Spleen (tissue), 11 donors: Measurements from ENCODE around the gene CD248. TPM values are rescaled to one million over a fixed set of nuclear protein-coding genes. Genes with fewer than 3 reads are reported as not detected.

Source experiments
- DNase-seq: peaks from one replicate; pipeline ENCODE4 v3.0.0-alpha.2; 2020
- H3K27ac ChIP-seq, 8 donors: fragments of 200-600 bp; sonication (generic) in 7 of 8; 1 replicate in 4 of 8; 2 replicates in 4 of 8; pipeline versions ENCODE4 v1.5.0 to v1.8.0; 2016 to 2021; ENCODE audit warnings: inconsistent platforms in 4 of 8, mild to moderate bottlenecking in 4 of 8, moderate library complexity in 1 of 8
- H3K27me3 ChIP-seq, 7 donors: fragments of 200-600 bp; sonication (generic) in 6 of 7; replicated peaks in 1 of 7; 1 replicate in 4 of 7; 2 replicates in 3 of 7; pipeline versions ENCODE4 v1.5.0 to v1.8.0; 2016 to 2021; ENCODE audit warnings: inconsistent platforms in 3 of 7, mild to moderate bottlenecking in 1 of 7
- H3K36me3 ChIP-seq, 6 donors: fragments of 200-600 bp; sonication (generic) in 5 of 6; 1 replicate in 4 of 6; 2 replicates in 2 of 6; pipeline versions ENCODE4 v1.5.0 to v1.8.0; 2016 to 2021; ENCODE audit warnings: inconsistent platforms in 2 of 6
- H3K4me1 ChIP-seq, 6 donors: fragments of 200-600 bp; sonication (generic) in 5 of 6; 1 replicate in 3 of 6; 2 replicates in 3 of 6; pipeline versions ENCODE4 v1.5.0 to v1.8.0; 2016 to 2021; ENCODE audit warnings: inconsistent platforms in 3 of 6
- H3K4me3 ChIP-seq, 8 donors: fragments of 200-600 bp; sonication (generic) in 7 of 8; 1 replicate in 4 of 8; 2 replicates in 4 of 8; pipeline versions ENCODE4 v1.5.0 to v1.8.0; 2016 to 2021; ENCODE audit warnings: inconsistent platforms in 4 of 8, mild to moderate bottlenecking in 4 of 8, moderate library complexity in 2 of 8
- H3K9me3 ChIP-seq, 8 donors: fragments of 200-600 bp; sonication (generic) in 7 of 8; 1 replicate in 4 of 8; 2 replicates in 4 of 8; pipeline versions ENCODE4 v1.5.0 to v1.8.0; 2016 to 2021; ENCODE audit warnings: inconsistent platforms in 4 of 8
- CTCF ChIP-seq, 11 experiments: fragments of 200-600 bp in 7 of 11; fragments of 450-650 bp in 4 of 11; sonication (generic) in 4 of 11; IDR thresholded peaks in 8 of 11; conservative IDR thresholded peaks in 3 of 11; 1 replicate in 7 of 11; 2 replicates in 4 of 11; pipeline versions ENCODE4 v1.4.0 to v1.8.0; 2016 to 2021; ENCODE audit warnings: antibody characterized with exemption in 11 of 11, inconsistent platforms in 4 of 11, mild to moderate bottlenecking in 1 of 11
- POLR2A ChIP-seq, 3 donors: fragments of 450-650 bp; IDR thresholded peaks; one replicate each; pipeline ENCODE4 v1.5.1; 2017; ENCODE audit warnings: antibody characterized with exemption in 3 of 3, mild to moderate bottlenecking in 1 of 3
- POLR2AphosphoS5 ChIP-seq, 3 donors: sonication (generic); formaldehyde crosslinking; IDR thresholded peaks; one replicate each; pipeline ENCODE4 v1.5.1; 2017; ENCODE audit warnings: antibody characterized with exemption in 3 of 3
- WGBS, 5 donors: extraction: QIAGEN DNeasy Blood & Tissue Kit in 3 of 5; methylation state at CpG; one replicate each; pipeline versions ENCODE4 v1.1.5 to v1.1.7; 2013 to 2018; 5-methylcytosine and 5-hydroxymethylcytosine counted together
- intact Hi-C: fragments of 100-400 bp; cut with DNase I; formaldehyde crosslinking; loops from one replicate; pipeline ENCODE4 v1.15.0; 2023; ENCODE audit warnings: low total_unique reads
- polyA plus RNA-seq, 3 donors: library from polyadenylated mRNA; stranded (reverse); fragments of 200-250 nt; gene quantifications; one replicate each; pipeline ENCODE4 v1.2.1, GENCODE V29; 2013
- total RNA-seq, 7 donors: library from RNA; depleted of rRNA in 3 of 7; stranded (reverse); fragments of >200 nt in 3 of 7; fragmentation: NEBNext Ultra II Directional in 4 of 7; extraction: Animal tissue kit (Norgen Biotek cat#: 25700) in 4 of 7; gene quantifications; one replicate each; pipeline versions ENCODE4 v1.1.0 to v1.2.1, GENCODE V29; 2016 to 2021
- donor health status: healthy with polysubstance abuse.
- donor health status: DM: no; HTN: no; CAD: no; lungs with moderate emphysema.
- donor health status: DM: no; HTN: no; CAD: no.
- donor health status: Bipolar disorder and iron deficiency.
- donor health status: healthy.
- donor health status: DM: no; HTN: no; CAD: no.
- donor health status: DM: yes; HTN: yes; CAD: no.

Gene CD248
- total and polyA plus RNA-seq, 10 donors = 1.7 to 15.7 (median 4.9) TPM

GRCh38 chr11:66318600-66318970 lies 1.7 kb upstream of the CD248 start:
- WGBS, 5 donors = 56 to 73% (median 60%) methylated on average over 3 of the region's 3 CpGs
- H3K27ac ChIP-seq = peak overlapping the region; percentile 60 to 91 (median 80)
- no peaks in the 10 kb centered on the region for H3K9me3 ChIP-seq
- intact Hi-C loops = no loop called here
- no peak for DNase-seq
- H3K4me1 ChIP-seq = peaks cover 13 to 60% (median 36%) of the 10 kb centered on the region in 6 donors
- TF ChIP-seq POLR2A (IDR thresholded peaks at IDR 0.05) (no peak), CTCF (IDR thresholded peaks at IDR 0.05 in 8 of 11, conservative IDR thresholded peaks at IDR 0.05 in 3 of 11) (no peak), POLR2AphosphoS5 (IDR thresholded peaks at IDR 0.05) (no peak)
- no peak overlapping the region for H3K4me3 ChIP-seq
- peaks cover 0 to 26% (median 0%) of the 10 kb centered on the region in 7 donors for H3K27me3 ChIP-seq
- no peaks in the 10 kb centered on the region for H3K36me3 ChIP-seq

DNA sequence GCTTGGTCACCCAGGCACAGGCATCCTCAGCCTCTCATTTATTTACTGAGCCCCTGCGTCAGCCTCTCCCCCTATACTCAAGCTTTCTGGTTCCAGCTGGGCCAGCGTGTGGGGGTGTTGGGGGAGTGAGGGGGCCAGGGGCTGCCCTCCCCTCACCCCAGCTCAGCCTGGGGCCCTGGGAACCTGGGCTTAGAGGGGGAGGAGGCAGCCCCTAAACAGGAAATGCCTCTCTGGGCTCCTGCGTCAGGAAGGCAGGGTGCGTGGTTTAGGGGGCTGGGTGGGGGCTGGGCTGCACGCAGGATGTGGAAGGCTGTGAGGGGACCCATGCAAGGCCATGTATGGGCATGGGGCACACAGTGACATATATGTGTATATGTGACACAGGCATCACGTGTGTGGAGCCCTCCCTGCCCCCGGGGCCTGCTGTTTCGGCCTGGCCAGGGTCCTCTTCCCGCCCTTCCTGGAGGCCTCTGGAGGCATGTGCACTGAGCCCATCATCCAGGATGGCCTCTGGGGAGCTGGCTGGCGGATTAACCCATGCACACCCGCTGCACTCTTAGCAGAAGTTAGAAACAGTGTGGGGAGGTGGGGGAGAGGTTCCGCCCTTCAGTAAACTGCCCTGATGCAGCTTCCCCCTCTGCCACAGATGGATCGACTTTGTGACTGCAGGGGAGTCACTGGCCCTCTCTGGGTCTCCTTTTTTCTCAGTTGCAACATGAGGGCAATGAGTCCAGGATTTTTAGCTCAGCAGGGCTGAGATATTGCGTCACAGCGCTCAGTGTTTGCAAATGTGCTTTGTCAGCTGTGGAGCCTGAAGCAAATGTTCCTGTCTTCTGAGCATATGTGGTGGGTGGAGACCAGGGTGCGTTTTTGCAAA lies 1.1 kb upstream of the CD248 start:
- DNase-seq = peak; percentile 90
- TF ChIP-seq CTCF (IDR thresholded peaks at IDR 0.05 in 8 of 11, conservative IDR thresholded peaks at IDR 0.05 in 3 of 11) (no peak), POLR2AphosphoS5 (IDR thresholded peaks at IDR 0.05) (peak; percentile 42 to 73 (median 61))
- Histone ChIP-seq H3K36me3 (no peaks in the 10 kb centered on the region), H3K4me3 (peak overlapping the region in 3 of 8 donors; percentile 28 to 54 (median 41)), H3K27me3 (peaks cover 0 to 26% (median 0%) of the 10 kb centered on the region in 7 donors), H3K4me1 (peaks cover 18 to 66% (median 42%) of the 10 kb centered on the region in 6 donors), H3K9me3 (no peaks in the 10 kb centered on the region), H3K27ac (peak overlapping the region; percentile 60 to 91 (median 80))
- intact Hi-C loops = no loop called here
- WGBS, 5 donors = 14 to 19% (median 16%) methylated on average over 12 to 16 of the region's 16 CpGs

DNA sequence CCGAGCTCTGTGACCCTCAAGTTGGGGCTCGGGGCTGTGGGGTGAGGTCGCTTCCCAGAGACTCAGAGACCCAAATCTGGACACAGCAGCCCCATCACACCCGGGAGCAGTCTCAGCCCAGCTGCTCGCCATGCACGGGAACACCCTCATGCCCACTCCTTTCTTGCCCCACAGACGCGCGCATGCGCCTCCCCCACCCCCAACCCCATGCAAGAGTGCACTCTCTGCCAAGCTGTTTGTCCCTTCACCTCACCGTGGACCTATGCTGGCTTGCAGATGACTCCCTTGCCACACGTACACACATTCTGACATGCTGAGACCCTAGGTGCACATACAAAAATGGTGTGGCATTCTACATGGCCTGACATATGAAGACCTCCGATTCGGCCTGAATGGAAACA lies 478 bp upstream of the CD248 start:
- no peak for TF ChIP-seq POLR2A (IDR thresholded peaks at IDR 0.05)
- TF ChIP-seq POLR2AphosphoS5 (IDR thresholded peaks at IDR 0.05) = no peak
- TF ChIP-seq CTCF (IDR thresholded peaks at IDR 0.05 in 8 of 11, conservative IDR thresholded peaks at IDR 0.05 in 3 of 11) = no peak
- Histone ChIP-seq H3K27ac (peak overlapping the region; percentile 60 to 91 (median 80)), H3K36me3 (no peaks in the 10 kb centered on the region), H3K4me3 (peak overlapping the region in 4 of 8 donors; percentile 28 to 54 (median 35)), H3K9me3 (no peaks in the 10 kb centered on the region), H3K4me1 (peaks cover 19 to 71% (median 46%) of the 10 kb centered on the region in 6 donors), H3K27me3 (peaks cover 0 to 26% (median 0%) of the 10 kb centered on the region in 7 donors)
- intact Hi-C loops = no loop called here
- WGBS, 5 donors = 4 to 15% (median 8%) methylated on average over 14 of the region's 14 CpGs
- peak; percentile 87 for DNase-seq
